ENCODE results near the gene PIK3AP1.
"Not testable (repeated sequence)": the region's sequence is repeated elsewhere in the genome, so short reads cannot be mapped to it uniquely, and the experiment has no call there.

Gene PIK3AP1

DNA sequence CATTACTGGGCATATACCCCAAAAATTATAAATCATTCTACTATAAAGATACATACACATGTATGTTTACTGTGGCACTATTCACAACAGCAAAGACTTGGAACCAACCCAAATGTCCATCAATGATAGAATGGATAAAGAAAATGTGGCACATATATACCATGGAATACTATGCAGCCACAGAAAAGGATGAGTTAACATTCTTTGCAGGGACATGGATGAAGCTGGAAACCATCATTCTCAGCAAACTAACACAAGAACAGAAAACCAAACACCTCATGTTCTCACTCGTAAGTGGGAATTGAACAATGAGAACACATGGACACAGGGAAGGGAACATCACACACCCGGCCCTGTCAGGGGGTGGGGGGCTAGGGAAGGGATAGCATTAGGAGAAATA is 145.8 kb downstream of the PIK3AP1 start:
- not testable (repeated sequence) for ATAC-seq

- no peak for ATAC-seq
Measured at GRCh38 chr10:96573036-96573435, 147.3 kb downstream of the PIK3AP1 start.

- no peak for ATAC-seq
Measured at GRCh38 chr10:96570983-96571964, 149.0 kb downstream of the PIK3AP1 start.

- no peak for ATAC-seq
Measured at GRCh38 chr10:96570511-96570910, 149.8 kb downstream of the PIK3AP1 start.

- ATAC-seq: no peak
Measured at GRCh38 chr10:96568402-96568801, 151.9 kb downstream of the PIK3AP1 start.

- peak; percentile 77 to 93 for ATAC-seq
Measured at GRCh38 chr10:96565774-96566173, 154.5 kb downstream of the PIK3AP1 start.

DNA sequence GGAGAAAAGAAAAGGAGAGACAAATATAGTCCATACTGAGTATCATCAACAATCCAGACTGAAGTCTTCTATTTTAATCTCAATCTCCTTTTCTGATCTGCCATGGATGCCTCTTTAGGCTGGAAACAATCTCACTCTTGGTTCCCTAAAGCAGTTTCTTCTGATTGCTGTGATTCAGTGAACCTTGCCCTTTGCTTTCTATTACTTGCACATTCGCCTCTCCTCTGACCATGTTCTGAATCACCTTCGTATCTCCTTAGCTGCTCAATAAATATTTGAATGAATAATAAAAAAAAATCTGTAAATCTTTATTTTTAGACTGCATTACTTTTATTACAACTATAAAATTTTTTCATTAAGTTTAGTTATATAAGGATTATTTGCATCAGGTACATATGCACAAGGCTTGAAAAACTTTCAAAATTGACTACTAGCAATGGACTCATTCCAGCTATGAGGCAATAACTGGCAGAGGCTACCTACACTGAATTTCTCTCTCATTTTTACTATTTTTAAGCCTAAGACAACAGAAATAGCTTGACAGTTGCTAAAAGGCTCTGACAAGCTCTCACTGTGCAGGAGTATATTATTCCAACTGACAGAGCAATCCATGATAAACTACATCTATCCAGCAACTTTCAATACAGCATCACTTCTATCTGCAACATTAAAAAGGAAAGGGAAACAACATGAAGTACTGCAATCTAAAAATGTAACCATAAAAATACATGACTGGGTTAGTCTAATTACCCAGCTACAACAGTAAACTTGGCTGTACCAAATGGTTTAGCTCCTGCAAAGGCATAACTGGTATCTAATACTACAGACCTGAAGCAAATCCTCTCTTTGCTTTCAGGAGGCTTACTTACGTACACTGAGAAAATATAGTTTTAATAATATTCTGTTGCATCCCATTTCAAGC is 159.1 kb downstream of the PIK3AP1 start:
- no peak for ATAC-seq

- no peak for ATAC-seq
Measured at GRCh38 chr10:96560489-96560888, 159.8 kb downstream of the PIK3AP1 start.

GRCh38 chr10:96556003-96556402 is 164.3 kb downstream of the PIK3AP1 start:
- ATAC-seq: no peak

- ATAC-seq: no peak
Measured at GRCh38 chr10:96555330-96555729, 165.0 kb downstream of the PIK3AP1 start.

DNA sequence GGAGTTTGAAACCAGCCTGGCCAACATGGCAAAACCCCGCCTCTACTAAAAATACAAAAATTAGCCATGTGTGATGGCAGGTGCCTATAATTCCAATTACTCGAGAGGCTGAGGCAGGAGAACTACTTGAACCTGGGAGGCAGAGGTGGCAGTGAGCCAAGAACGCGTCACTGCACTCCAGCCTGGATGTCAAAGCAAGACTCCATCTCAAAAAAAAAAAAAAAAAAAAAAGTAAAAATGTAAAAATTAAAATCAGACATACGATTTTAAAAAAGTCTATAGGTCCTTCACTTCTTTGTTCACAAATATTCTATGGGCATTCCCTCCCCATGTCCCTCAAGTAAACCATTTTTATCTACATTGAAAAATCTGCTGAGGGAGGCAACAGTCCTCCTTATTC is 171.7 kb downstream of the PIK3AP1 start:
- no peak for ATAC-seq

DNA sequence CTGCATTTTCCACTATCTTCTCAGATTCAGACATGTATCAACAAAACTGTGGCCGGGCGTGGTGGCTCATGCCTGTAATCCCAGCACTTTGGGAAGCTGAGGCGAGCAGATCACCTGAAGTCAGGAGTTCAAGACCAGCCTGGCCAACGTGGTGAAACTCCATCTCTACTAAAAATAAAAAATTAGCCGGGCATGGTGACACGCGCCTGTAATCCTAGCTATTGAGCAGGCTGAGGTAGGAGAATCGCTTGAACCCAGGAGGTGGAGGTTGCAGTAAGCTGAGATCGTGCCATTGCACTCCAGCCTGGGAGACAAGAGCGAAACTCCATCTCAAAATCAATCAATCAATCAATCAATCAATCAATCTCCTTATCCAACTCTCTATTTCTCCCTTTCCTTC is 174.8 kb downstream of the PIK3AP1 start:
- ATAC-seq: not testable (repeated sequence)
